Hematopoietic multipotent progenitor cell treated with erythropoietin and hydrocortisone succinate and interleukin-3 and kit ligand, for 17 days (in vitro differentiated cells): ENCODE results near the gene ENOX1.

Experiments used
- DNase-seq: peaks from one replicate; pipeline ENCODE4 v3.0.0-alpha.2; 2015; ENCODE audit warnings: low spot score

Gene ENOX1

DNA sequence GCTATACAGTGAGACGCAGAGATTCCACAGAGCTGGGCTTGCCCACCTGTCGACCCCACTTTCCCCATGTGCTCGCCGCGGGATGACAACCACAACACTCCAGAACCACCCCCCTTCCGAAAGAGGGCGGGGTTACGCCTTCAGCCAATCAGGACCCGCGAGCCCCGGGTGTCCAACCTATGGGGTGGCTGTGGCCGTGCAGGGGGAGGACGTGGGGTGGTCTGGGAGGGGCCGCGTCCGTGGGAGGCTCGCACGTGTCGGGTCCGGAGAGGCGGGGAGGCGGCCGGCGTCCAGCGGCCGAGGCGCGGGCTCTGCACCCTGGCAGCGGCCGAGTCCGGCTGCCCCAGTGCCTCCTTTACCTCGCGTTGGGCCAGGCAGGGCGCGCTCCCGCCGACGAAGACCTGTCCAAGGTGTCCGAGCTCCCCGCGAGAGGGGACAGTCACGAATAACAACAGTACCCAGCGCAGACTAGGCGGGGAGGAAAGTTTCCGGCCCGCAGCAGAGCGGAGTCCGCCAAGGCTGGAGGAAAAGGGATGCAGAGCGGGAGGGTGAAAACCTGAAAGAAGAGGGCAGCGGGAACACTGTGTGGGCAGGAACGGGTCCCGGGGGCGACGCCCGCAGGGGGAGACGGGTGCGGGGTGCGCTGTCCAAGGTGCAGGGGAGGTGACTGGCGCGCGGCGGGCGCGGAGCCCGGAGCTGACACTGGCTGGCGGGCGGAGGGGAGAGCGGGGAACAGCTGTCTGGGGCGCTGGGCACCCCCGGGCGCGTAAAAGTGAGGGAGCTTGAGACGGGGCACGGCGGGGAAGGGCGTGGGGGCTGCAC lies 911 bp downstream of the ENOX1 start:
- no peak for DNase-seq

DNA sequence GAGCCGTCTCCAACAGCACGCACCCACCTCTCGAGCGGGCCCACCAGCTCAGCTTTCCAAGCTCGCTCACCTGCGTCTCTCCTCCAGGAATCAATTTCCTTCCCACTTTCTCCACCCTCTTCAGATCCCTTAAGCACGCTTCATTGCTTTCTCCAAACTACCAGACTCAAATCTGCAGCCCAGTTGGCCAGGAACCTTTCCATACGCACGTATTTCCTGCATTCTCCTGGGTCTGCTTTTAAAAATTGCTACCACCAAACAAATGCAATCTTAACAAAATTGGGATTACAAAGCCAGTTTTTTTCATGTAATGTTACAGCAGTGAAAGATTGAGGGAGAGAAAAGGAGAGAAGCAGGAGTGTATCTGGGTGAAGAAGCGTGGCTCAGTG lies 1.5 kb downstream of the ENOX1 start:
- DNase-seq = no peak

DNA sequence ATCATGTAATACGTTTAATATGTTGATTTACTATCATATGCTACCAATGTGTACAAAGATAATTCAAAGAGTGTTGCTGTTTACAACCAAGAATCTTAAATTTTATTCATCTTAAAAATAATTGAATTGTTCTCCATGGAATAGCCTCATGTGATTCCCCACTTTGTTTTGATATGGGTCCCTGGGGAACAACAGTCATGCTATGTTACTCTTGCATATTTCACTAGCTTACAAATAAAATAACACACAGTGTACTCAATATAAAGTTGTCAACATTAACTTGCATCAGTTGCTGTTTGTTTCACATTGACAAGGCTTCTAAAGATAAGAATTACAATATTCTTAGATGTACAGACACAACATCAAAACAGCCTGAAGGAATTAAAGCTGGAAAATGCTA lies 2.3 kb downstream of the ENOX1 start:
- no peak for DNase-seq

GRCh38 chr13:43783820-43784219 lies 3.0 kb downstream of the ENOX1 start:
- no peak for DNase-seq

DNA sequence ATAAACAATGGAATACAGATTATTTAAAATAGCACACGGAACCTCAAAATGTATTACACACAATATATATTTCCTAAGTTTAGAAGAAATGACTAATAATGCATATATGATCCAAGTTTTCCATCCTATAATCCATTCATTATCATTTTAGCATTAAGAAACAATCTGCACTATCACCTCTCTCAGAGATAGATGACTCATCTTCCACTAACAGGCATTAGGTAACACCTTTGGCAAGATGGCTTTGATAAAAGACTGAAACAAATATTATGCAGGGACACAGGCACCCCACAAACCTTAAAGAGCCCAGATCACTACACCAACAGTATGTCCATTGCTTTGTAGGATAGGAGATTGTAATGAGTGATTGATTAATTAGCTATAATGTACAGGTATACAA lies 4.1 kb downstream of the ENOX1 start:
- no peak for DNase-seq

GRCh38 chr13:43780666-43781065 lies 6.1 kb downstream of the ENOX1 start:
- no peak for DNase-seq

- DNase-seq = no peak
These were observed 10.2 kb downstream of the ENOX1 start for GRCh38 chr13:43776501-43777079.

GRCh38 chr13:43776006-43776405 lies 10.8 kb downstream of the ENOX1 start:
- DNase-seq = no peak

- no peak for DNase-seq
These were observed 13.2 kb downstream of the ENOX1 start for GRCh38 chr13:43773602-43774001.

DNA sequence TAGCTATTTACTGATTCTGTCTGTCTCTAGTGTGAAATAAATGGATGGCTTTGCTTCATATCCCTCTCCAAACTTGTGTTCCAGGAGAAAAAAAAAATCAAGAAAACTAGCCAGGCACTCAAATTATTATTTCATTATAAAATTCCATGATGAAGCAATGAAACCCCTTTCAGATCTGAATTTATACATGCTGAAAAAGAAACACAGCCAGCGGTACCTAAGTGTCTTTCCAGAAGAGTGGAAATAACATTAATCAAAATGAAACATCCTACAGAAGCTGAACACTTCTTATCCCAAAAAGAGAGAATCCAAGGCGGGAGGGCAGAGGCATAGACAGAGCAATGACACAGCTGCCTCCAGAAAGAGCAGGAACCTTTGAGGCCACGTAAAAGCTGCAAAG lies 15.9 kb downstream of the ENOX1 start:
- no peak for DNase-seq

- DNase-seq = no peak
These were observed 17.2 kb downstream of the ENOX1 start for GRCh38 chr13:43769529-43769928.

DNA sequence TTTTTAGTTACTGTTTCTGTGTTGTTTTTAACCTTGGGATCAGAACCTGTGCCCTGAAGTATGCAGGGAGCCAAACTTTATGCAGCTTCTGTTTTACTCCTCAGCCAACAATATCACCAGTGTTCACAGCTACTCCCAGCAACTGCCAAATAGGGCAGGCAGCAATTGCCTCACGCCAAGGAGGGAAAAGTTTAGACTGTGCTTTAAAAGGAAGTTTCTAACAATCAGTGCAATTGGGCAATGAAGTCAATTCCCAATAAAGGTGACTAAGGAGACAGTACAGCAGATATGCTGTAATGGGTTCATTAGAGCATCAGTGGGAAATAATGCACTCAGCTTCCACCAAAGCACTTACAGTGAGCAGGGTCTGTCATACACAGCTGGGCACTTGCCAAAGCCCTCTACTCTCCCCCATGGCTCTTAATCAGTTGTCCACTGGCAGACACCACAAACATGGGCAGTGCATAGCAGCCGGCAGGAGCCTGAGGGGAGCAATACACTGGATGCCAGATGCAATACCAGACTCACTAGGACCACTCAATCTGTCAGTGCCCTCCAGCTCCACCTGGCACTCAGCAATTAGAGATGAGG lies 19.3 kb downstream of the ENOX1 start:
- DNase-seq = no peak

GRCh38 chr13:43766725-43767124 lies 20.0 kb downstream of the ENOX1 start:
- no peak for DNase-seq

- DNase-seq = no peak
These were observed 22.4 kb downstream of the ENOX1 start for GRCh38 chr13:43764349-43764748.

DNA sequence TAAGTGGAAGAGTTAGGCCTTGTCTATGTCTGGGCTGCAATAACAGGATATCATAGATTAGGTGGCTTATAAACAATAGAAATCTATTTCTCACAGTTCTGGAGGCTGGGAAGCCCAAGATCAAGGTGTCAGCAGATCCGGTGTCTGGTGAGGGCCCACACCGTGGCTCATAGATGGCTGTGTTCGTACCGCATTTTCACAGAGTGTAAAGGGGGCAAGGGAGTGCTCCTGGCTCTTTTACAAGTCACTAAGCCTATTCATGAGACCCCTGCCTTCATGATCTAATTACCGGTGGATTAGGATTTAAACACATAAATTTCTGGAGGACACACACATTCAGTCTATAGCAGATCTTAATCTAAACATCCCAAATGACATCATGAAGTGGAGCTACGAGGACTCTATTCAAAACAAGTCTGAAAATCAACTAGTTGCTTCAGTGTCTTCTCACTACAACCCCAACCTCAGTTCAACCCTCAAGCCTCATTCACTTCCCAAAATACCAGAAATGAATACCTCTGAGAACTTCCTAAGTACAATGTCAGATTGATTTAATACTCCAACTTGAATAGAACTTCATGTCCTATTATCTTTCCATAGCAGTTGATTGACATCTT lies 23.5 kb downstream of the ENOX1 start:
- no peak for DNase-seq

- no peak for DNase-seq
These were observed 25.0 kb downstream of the ENOX1 start for GRCh38 chr13:43761616-43762315.

DNA sequence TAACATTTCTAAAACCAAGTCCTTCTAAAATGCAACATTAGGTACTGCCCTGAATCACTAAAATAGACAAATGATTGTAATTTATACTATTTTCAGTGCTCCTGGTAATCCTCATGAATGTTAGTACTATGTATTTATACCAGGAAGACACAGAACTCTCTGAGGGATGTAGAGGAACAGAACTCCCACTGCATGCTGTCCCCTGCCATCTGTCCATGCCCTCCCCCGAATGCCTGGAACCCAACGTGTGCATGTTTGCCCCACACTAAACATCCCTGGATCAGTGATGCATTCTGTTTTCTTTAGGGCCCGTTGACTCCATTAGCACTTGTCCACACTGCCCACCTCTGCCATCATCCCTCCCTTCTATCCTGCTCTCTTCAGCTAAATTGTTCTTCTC lies 26.5 kb downstream of the ENOX1 start:
- no peak for DNase-seq

DNA sequence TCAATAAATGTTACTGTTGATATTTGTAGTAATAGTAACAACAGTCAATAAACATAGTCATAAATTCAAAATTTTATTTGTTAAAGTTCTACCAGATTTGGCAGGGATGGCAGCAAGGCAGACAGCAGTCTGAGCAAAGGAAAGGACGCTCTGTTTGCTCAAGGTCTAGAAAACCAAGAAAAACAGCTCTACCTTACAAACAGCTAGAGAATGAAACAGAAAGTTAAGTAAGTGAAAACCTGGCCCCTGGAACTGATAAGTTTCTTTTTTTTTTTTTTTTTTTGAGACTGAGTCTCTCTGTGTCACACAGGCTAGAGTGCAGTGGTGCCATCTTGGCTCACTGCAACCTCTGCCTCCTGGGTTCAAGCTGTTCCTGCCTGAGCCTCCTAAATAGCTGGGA lies 27.9 kb downstream of the ENOX1 start:
- no peak for DNase-seq

DNA sequence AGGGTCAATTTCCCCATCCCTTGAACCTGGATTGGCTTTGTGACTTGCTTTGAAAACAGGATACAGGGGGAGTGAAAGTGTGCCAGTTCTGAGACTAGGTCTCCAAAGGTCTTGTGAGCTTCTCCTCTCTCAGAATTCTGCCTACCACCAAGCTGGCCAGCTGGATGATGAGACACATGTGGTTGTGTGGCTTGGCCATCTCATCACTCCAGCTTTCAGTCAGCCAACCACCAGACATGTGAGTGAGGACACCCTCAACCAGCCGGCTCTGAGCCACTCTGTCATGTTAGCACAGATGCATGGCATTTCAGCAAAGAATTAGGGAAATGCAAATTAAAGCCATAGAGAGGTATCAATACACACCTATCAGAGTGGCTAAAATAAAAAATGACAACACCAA lies 29.5 kb downstream of the ENOX1 start:
- DNase-seq = no peak

GRCh38 chr13:43755844-43756243 lies 30.9 kb downstream of the ENOX1 start:
- no peak for DNase-seq

- no peak for DNase-seq
These were observed 35.1 kb downstream of the ENOX1 start for GRCh38 chr13:43751624-43752023.

- DNase-seq = no peak
These were observed 37.3 kb downstream of the ENOX1 start for GRCh38 chr13:43749503-43749902.
